NCI-H2196 (cell line): Measurements from ENCODE around the gene ZDHHC17.
A peak's percentile ranks its signal among the peaks of the same experiment; 100 is the strongest.

Experiments used
- DNase-seq: peaks from one replicate; lab custom pipeline; 2025; ENCODE audit not compliant: unreplicated experiment; lab: John Stamatoyannopoulos, UW

Gene ZDHHC17

DNA sequence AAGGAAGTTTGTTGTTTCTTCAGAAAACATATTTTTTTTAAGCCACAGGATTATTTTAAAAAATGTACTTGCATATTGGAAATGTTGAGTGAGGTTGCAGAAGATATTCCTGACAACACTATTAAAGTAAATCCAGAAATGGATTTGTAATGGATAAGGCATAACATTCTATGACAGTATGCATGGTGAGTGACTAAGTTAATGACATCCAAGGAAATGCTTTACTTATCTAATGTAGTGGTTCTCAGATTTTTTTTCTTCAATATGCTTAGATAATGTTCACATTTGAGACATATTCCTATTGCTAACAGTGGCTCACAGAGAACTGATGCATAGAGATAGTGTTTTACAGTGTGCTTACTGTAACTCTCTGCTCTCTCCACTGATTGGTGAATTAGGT lies 49.4 kb downstream of the ZDHHC17 start:
- DNase-seq, result no peak

DNA sequence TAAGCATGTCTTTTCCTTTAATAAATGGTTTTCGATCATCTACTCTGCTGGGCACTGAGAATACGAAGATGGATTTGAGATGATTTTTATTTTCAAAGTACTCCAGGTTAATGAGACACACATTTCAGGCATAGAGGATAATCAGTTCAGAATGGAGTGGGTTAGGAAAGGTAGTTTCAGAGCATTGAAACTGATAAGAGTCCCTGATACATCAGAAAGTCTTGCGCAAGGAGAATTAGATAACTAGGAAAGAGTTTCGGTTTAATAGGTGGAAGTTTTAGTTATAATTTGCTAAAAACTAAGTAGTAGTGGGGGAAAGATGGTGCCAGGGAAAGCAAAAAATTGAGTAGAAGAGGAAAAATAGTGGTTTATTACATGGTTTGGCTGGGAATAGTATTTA lies 50.1 kb downstream of the ZDHHC17 start:
- DNase-seq, result no peak

DNA sequence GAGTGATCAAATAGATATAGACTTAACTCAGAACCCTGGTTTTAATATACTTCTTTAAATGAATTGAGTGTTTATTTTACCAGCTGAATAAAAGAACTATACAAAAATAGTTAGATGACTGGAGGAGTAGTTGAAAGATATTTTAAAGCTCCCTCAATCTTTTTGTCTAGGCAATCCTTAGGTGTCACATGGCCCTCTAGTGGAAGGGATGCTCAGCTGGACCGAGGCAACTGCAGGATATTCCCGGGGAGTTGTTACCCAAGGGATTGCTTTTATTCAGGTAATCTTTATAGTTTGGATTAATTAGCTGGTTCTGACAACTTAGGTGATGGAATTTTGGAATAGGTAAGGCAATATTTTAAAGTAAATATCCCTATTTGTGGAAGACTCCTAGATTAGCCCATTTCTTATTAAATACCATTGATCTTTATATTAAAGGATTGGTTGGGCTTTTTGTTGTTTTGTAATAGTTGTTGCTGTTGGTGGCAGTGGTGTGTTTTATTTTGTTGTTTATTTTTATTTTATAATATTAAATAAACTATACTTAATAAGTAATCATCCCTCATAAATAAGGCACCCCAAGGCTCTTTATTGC lies 57.1 kb downstream of the ZDHHC17 start:
- DNase-seq, result peak; percentile 11

DNA sequence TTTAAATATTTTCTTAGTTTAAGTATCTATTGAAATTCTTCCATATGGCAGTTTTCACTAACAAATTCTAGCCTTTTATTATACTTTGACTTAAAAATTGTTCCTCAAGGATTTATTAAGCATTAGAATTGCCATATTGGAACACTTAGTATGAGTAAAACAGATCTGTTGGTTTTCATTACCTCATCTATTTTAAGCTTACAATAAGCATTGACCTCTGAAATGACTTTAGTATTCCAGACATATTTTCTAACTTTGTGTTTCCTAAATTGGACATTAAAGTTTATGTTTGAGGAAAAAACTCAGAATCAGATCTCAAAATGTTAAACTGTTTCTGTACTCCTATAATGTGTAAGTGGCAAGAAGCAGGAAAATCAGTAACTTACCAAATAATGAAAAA lies 66.5 kb downstream of the ZDHHC17 start:
- no peak for DNase-seq

DNA sequence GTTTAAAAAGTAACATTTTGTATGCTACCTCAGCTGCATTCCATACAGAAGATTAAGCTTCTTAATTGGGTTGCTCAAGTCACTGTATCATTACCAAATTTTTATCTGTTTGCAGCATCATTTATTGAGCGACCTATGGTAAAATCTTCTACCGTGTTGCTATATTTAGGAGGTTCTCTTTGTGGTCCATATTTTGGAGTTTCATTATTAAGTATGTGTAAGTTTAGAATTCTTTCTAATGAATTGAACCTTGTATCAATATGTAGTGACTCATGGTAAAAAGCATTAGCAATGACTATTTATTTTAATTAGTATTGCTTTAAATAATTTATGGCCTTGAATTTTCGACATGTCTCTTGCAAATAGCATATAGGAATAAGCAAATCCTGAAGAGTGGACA lies 72.7 kb downstream of the ZDHHC17 start:
- DNase-seq, result no peak

DNA sequence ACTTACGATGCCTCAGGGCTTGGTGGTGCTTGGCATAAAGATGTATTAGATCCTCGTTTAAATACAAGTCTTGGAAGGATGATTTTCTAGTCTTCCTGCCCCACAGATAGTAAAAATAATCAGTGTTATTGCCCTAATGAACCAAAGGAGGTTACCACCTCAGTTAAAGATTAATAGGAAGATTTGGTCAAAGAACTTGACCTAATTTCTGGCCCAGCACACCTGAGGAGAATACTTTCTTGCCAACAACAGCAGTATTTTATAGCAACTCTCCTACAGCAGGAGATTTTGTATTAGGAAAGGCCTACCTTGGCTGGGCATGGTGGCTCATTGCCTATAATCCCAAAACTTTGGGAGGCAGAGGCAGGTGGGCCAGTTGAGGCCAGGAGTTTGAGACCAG lies 83.3 kb downstream of the ZDHHC17 start:
- no peak for DNase-seq

DNA sequence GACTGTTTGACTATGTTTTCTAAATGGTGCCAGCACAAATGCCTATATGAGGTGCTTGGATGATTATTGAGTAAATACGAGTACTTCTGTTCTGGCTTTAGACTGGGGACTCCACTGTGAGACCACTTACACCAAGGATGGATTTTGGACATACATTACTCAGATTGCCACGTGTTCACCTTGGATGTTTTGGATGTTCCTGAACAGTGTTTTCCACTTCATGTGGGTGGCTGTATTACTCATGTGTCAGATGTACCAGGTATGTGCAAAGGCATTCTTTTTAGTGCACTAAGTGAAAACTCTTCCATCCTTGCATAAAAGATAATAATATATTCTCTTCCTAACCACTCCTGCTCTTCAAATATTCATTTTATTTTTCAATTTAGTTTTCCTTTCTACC lies 84.2 kb downstream of the ZDHHC17 start:
- no peak for DNase-seq

DNA sequence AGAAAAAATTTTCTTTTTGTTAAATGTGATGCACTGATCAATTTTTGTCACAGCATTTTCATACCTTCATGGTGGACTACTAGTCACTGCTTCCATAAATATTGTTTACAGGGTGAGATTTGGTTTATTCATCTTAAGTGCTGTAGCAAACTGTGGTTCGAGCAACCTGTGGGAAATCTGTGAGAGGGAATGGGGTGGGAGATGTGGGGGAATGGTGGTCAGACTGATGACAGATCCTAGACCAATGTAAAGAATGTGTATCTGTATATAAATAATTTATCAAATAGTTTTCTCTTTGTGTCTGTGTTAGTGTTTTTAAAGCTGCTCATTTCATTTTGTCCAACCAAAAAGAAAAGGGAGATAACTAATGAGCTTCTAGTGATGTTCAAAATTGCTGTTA lies 88.2 kb downstream of the ZDHHC17 start:
- no peak for DNase-seq

DNA sequence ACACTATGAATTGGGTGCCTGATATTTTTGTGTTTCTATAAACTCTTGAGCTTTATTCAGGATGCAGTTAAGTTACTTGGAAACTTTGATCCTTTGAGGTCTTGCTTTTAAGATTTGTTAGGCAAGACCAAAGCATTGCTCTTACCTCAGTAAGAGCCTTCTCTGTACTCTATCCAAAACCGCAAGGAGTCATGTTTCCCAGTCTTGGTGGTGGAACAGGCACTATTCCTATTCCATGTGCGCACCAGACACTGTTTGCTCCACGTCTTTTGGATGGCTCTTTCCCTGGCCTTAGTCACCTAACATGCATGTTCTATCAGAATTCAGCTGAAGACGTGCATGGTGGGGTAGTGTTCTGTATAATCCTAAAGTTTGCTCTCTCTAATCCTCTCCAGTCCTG lies 91.4 kb downstream of the ZDHHC17 start:
- DNase-seq, result no peak

DNA sequence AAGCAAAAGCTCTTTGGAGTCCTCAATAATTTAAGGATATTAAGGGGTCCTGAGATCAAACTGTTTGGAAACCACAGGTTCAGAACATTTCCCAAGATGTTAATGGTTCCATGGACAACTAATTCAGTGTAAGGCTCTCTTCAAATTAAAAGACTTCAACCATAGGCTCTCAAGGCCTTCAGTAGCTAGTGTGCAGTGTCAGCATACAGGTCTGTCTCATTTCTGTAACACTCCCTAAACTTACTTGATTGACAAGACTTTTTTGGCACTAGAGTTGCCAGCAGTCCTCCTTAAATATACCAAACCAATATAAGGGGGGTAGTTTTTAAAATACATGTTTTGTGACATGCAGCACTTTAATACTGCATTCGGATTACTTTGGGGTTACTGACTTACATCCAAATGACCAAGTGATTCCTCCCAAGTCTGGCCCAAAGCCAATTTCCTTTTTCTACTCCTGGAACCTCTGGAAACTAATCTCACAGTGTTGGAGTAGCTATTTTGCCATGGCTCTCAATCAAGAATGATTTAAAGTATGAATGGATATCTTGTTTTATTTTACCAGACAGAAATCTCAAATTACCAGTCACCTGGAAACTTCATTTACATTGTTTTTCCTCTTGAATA lies 92.2 kb downstream of the ZDHHC17 start:
- DNase-seq, result no peak

DNA sequence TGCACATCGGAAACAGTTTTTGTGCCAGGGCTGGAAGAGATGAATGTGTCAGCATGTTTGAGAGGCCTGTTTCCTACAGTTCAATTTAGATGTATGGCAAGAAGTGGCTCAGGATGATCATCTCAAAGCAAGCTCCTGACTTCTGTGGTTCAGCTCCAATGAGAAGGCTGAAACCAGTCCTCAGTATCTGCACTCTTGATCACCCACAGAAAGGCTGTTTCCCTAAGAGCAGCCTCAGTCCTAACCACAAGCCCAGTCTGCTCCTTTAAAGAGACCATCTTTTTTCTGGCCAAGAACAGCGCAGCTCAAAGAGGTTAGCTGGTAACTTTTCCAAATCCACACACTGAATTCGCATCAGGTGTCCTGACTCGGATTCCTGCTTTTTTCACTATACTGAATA lies 95.7 kb downstream of the ZDHHC17 start:
- DNase-seq, result no peak

DNA sequence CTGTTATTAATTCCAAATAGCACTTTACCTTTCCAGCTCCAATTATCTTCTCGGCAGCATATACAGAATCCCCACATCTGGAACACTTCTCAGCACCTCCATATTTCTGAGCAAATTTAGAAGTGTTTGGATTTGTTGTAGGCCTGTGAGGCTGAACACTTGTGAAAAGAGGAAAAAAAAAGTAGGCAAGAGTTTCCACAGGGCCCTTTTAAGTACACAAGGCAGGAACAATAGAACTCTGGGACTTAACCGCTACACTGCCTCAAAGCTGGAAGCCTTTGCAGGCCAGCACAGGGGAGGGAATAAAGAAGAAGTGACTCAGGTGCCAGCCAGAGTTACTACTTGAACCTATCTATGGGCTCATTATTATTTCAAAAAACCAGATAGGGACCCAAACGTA lies 96.3 kb downstream of the ZDHHC17 start:
- no peak for DNase-seq

DNA sequence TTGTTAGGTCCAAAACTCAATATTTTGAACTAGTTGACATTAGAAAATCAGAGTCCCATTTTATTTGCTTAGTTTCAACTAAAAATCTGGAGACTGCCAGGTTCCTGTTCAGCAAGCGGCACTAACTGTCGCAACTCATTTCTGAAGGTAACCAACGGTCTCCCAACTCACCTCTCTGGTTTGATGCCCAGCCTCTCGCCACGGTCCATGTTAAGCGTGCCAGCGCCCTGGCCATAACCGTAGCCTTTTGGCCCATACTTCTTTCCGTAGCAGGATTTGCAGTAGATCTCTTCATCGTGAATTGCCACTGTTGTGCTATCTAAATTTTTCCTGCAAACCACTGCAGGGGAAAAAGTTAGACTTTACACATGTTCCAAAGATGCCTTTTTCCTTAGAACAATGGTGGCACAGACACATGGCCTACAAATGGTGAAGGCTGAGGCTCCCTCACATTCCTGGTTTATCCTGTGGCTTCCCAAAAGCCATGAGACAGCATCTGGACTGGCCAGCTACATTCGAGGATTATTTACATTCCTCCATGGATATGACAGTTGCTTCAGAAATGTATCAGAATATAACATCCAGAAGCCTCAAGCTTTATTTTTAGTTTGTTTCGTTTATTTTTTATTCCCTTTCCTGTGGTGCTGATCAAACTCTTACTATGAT lies 99.2 kb downstream of the ZDHHC17 start:
- DNase-seq, result no peak

DNA sequence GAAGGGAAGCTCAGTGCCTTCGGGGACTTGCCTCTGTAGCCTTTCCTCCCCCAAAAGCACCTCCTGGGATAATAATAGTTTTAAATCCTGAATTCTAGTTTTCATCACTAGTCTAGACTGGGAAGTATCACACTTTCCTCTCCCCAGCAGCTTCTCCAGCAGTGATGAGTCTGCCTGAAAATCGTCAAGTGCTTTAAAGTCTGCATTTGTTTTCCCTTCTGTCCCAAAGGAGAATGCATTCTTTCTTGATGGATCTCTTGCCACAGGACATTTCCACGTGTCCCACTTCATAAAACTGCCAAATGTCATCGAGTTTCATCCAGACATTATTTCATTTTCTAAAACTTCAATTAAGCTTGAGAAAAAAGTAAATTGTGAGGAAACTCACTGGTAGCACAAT lies 99.9 kb downstream of the ZDHHC17 start:
- DNase-seq, result no peak

DNA sequence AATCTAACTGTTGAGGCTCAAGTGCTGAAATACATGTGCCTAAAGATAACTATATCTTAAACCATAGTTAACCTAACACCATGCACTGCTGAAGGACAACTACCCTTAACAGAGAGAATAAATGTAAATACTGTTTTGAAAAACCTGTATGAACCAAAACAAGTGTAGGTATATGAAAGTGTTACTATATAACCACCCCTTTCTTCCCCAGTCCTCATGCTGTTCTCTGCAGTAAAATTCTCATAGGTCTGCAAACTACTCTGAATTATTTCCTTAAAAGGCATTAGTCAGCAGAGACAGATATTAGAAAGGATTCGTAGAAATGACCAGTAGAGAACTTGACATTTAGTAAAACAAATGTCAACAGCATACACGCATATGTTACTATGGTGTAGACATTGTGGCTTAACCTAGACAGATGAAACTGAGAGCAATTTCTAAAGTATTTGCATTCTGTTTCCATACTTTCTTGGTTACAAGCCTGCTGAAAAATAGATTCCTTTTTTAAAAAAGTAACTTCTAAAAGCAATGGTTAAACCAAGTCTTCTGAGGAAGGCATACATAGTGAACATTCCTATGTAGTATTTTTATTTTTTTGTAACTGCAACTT lies 101.0 kb downstream of the ZDHHC17 start:
- DNase-seq, result no peak

DNA sequence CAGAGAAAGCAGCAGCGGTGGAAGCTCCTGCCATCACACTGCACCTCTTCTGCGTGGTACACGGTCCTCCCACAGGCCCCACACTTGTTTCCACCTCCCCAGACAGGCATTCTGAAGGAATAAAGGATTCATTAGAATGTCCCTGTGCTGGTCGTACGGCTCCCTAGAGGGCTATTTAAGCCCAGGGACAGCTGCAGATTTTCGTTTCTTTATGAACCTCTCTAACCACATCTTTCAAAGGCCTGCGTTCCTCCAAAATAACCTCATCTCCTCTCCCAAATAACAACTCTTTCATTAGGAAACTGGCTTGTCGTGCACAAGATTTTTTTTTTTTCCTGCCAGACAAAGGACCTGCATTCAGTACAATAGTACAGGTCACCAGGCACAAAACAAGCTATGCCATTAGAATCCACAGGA lies 102.2 kb downstream of the ZDHHC17 start:
- no peak for DNase-seq

DNA sequence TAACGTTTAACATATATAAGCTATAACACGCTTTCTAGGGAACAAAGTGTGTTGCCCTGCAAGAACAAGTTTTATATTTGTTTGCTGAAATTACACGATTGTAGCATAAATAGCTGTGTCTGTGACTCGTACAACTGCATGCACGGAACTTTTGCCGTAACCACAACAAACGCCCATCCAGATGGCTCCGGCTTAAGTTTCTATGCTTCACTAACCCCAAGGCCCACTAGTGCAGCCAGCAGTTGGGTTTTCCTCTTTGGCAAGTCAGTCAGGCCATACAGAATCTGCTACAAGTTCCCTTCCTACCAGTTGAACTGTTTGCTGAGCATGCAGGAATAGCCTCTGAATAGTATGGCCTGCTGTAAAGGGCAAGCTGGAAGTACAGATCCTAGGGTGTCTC lies 102.8 kb downstream of the ZDHHC17 start:
- no peak for DNase-seq

DNA sequence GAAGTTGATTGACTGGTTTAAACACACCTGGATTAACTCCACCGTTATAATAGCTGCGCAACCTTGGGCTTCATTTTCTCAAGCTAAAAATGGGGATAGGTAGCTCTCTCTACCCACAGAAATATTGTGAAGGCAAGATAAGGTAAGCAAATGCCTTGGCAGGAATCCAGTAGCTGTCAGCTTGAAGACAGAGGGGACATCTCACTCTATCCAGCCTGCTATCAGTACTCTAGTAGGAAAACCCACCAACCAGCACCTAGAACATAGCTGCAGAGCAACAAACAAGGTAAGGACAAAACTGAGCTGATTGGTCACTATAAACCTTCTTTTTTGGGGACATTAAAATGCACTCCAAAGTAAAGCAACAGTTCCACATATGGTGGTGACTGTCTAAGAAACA lies 107.2 kb downstream of the ZDHHC17 start:
- DNase-seq, result no peak

DNA sequence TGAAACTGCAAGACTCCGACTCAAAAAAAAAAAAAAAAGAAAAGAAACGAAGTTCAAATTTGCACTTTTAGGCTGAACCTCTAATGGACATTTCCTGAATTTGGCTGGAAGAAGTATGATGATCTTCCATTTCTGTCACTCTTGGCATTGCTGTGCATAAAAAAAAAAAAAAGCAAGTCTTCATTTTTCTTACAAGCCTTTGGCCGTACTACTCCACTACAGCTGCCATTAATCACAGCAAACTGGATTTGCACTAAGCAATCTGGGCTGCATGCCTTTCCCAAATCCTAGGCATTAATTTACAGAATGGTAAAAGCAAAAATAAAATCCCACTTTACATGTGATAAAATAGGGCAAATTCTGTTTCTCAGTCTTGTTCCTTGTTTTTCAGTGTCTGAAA lies 107.8 kb downstream of the ZDHHC17 start:
- DNase-seq, result no peak

DNA sequence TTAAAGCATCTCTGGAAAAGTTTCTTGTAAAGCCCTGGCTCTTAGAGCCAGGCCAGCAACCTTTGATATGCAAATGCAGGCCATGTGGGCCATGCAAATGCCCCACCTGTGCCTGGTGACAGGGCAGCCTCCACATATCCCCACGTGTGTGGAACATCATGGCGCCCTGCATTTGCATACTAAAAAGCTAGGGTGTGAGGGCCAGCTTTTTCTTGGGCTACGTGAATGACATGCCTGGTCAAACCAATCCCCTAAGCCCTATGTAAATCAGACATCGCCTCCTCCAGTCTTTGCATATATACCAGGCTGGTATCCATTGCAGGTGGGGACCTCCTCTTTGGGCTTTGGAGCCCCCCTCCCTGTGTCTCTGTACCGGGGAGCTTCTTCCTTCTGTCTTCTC lies 108.5 kb downstream of the ZDHHC17 start:
- DNase-seq, result no peak

DNA sequence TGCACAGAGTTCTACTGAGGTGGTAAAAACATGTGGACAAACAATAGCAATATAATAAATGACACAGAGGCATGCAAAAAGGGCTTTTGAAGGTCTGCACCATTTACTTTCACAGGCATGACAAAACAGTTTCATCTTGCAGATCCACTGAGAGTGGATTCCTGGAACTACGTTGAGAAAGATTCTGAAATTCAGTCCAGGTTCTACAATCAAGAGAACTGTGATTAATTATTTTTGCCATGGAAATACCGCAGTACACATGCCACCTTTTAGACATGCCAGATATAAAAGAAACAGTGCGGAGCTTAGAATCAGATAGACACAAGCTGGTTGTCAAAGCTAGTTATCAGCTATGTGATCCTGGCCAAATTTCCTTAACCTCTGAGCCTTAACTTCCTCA lies 110.1 kb downstream of the ZDHHC17 start:
- no peak for DNase-seq

DNA sequence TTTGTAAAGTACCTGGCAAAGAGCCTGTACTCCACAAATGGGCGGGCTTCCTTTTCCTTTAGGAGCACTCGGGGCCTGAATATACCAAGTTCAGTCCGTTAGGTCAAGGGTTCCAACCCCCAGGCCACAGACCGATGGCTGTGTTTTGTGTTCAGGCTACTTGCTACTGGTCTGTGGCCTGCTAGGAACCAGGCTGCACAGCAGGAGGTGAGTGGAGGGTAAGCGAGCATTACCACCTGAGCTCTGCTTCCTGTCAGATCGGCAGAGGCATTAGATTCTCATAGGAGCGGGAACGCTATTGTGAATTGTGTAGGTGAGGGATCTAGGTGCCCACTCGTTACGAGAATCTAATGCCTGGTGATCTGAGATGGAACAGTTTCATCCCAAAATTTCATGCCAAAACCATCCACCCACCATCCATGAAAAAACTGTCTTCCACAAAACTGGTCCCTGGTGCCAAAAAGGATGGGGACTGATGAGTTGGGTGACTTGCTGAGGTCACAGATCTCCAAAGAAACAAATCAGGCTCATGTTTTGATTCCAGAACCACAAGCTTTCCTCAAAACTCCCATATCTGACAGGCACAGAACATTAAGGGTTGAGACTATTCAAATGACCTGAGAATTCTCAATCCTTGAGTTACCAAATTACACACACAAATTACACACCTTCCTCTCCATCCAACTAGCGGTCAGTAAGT lies 110.7 kb downstream of the ZDHHC17 start:
- DNase-seq, result no peak
